Lung (tissue), 12 donors: ENCODE results near the gene CDK11B. TPM values are rescaled to one million over a fixed set of nuclear protein-coding genes. Genes with fewer than 3 reads are reported as not detected.
"Not testable (repeated sequence)": the region's sequence is repeated elsewhere in the genome, so short reads cannot be mapped to it uniquely, and the experiment has no call there.

ENCODE experiments used
- ATAC-seq: fragments of 200-7000 bp; cut with Tn5 transposase; one replicate; pipeline ENCODE4 v1.9.1; 2020; ENCODE audit warnings: moderate number of reproducible peaks; ENCODE audit not compliant: insufficient read depth, low FRiP score
- DNase-seq, 3 donors: peaks; one replicate each; pipeline ENCODE4 v3.0.0-alpha.2; 2013 to 2017
- H3K27ac ChIP-seq, 2 donors: one replicate each; pipeline ENCODE4 v1.5.1; 2013; ENCODE audit warnings: mild to moderate bottlenecking in 2 of 2, moderate library complexity in 2 of 2, control low read depth in 1 of 2, inconsistent platforms in 1 of 2, low read depth in 1 of 2, low read length in 1 of 2
- H3K27me3 ChIP-seq, 3 donors: one replicate each; pipeline ENCODE4 v1.5.1; 2013; ENCODE audit warnings: low read length in 2 of 3; ENCODE audit not compliant: control insufficient read depth in 3 of 3, insufficient read depth in 3 of 3
- H3K36me3 ChIP-seq, 4 donors: one replicate each; pipeline ENCODE4 v1.5.1; 2013; ENCODE audit warnings: low read length in 4 of 4, mild to moderate bottlenecking in 1 of 4, moderate library complexity in 1 of 4; ENCODE audit not compliant: control insufficient read depth in 4 of 4, insufficient read depth in 4 of 4
- H3K4me1 ChIP-seq, 5 donors: one replicate each; pipeline ENCODE4 v1.5.1; 2013; ENCODE audit warnings: low read length in 5 of 5, mild to moderate bottlenecking in 2 of 5, moderate library complexity in 1 of 5; ENCODE audit not compliant: control insufficient read depth in 5 of 5, insufficient read depth in 5 of 5
- H3K4me3 ChIP-seq: one replicate; pipeline ENCODE4 v1.5.1; 2013; ENCODE audit warnings: mild to moderate bottlenecking, control low read depth, moderate library complexity
- H3K9ac ChIP-seq, 2 donors: one replicate each; pipeline ENCODE4 v1.5.1; 2013; ENCODE audit warnings: low read length in 2 of 2, control low read depth in 1 of 2; ENCODE audit not compliant: insufficient read depth in 1 of 2
- H3K9me3 ChIP-seq, 4 donors: one replicate each; pipeline ENCODE4 v1.5.1; 2013; ENCODE audit warnings: low read length in 3 of 4, mild to moderate bottlenecking in 1 of 4, moderate library complexity in 1 of 4; ENCODE audit not compliant: control insufficient read depth in 4 of 4, insufficient read depth in 3 of 4
- CTCF ChIP-seq: IDR thresholded peaks from 2 replicates; pipeline ENCODE4 v1.5.1; 2012; ENCODE audit warnings: mild to moderate bottlenecking; ENCODE audit errors: control extremely low read depth, extremely low read depth
- WGBS, 2 donors: extraction: QIAGEN DNeasy Blood & Tissue Kit; methylation state at CpG; one replicate each; pipeline ENCODE4 v1.1.7; 2013; 5-methylcytosine and 5-hydroxymethylcytosine counted together
- polyA plus RNA-seq, 2 donors: library from polyadenylated mRNA; stranded (reverse); fragments of 200-250 nt; gene quantifications; one replicate each; pipeline ENCODE4 v1.2.1, GENCODE V29; 2013
- total RNA-seq, 2 donors: library from RNA; depleted of rRNA in 1 of 2; stranded (reverse); fragments of >200 nt in 1 of 2; gene quantifications; one replicate each; pipeline ENCODE4 v1.2.1, GENCODE V29; 2014 to 2021
- donor health status: control.
- donor health status: control.
- donor health status: Bipolar disorder and iron deficiency.
- donor health status: healthy.
- donor health status: DM: yes; HTN: yes; CAD: no.

Gene CDK11B
- total and polyA plus RNA-seq, 4 donors, result 15.7 to 39.6 (median 24.2) TPM

GRCh38 chr1:1674806-1675205, 16.0 kb upstream of the CDK11B start:
- H3K4me1 ChIP-seq, ATAC-seq, H3K27ac ChIP-seq, H3K9ac ChIP-seq, H3K4me3 ChIP-seq, H3K27me3 ChIP-seq, H3K9me3 ChIP-seq, DNase-seq: not testable (repeated sequence)
- 85 to 88% methylated on average over 20 to 21 of the region's 21 CpGs for WGBS, 2 donors
- H3K36me3 ChIP-seq, result peaks cover 0 to 19% (median 10%) of the 10 kb centered on the region in 4 donors

GRCh38 chr1:1672181-1672965, 13.6 kb upstream of the CDK11B start:
- no peak overlapping the region for H3K4me3 ChIP-seq
- no peak for TF ChIP-seq CTCF
- H3K36me3 ChIP-seq, result peaks cover 0 to 25% (median 12%) of the 10 kb centered on the region in 4 donors
- H3K9ac ChIP-seq, result no peak overlapping the region
- no peaks in the 10 kb centered on the region for H3K9me3 ChIP-seq
- ATAC-seq (no peak), DNase-seq (no peak)
- 96% methylated on average over 25 of the region's 25 CpGs for WGBS, 2 donors
- no peaks in the 10 kb centered on the region for H3K27me3 ChIP-seq
- H3K4me1 ChIP-seq, result no peaks in the 10 kb centered on the region
- H3K27ac ChIP-seq, result no peak overlapping the region

- DNase-seq (no peak), ATAC-seq (no peak)
- H3K27ac ChIP-seq, result no peak overlapping the region
- H3K9ac ChIP-seq, result no peak overlapping the region
- TF ChIP-seq CTCF, result no peak
- H3K9me3 ChIP-seq, result no peaks in the 10 kb centered on the region
- H3K27me3 ChIP-seq, result no peaks in the 10 kb centered on the region
- H3K4me3 ChIP-seq, result no peak overlapping the region
- H3K36me3 ChIP-seq, result peaks cover 1 to 26% (median 12%) of the 10 kb centered on the region in 4 donors
- 89 to 90% methylated on average over 27 of the region's 27 CpGs for WGBS, 2 donors
- H3K4me1 ChIP-seq, result no peaks in the 10 kb centered on the region
Measured at GRCh38 chr1:1671365-1672119, 12.7 kb upstream of the CDK11B start.

GRCh38 chr1:1670866-1671265, 12.1 kb upstream of the CDK11B start:
- H3K27me3 ChIP-seq, result no peaks in the 10 kb centered on the region
- H3K36me3 ChIP-seq, result peaks cover 3 to 33% (median 13%) of the 10 kb centered on the region in 4 donors
- no peak overlapping the region for H3K9ac ChIP-seq
- ATAC-seq (no peak), DNase-seq (no peak)
- H3K4me3 ChIP-seq, result no peak overlapping the region
- no peaks in the 10 kb centered on the region for H3K9me3 ChIP-seq
- no peak for TF ChIP-seq CTCF
- H3K4me1 ChIP-seq, result no peaks in the 10 kb centered on the region
- H3K27ac ChIP-seq, result no peak overlapping the region
- WGBS, 2 donors, result 95% methylated on average over 24 of the region's 24 CpGs
